HG02973 (cell line): ENCODE results near the gene ARID2.

Experiments
- ATAC-seq: cut with Tn5 transposase; IDR thresholded peaks from one replicate; pipeline ENCODE4 v1.9.1; 2021; ENCODE audit warnings: moderate library complexity; ENCODE audit not compliant: unreplicated experiment

Gene ARID2

DNA sequence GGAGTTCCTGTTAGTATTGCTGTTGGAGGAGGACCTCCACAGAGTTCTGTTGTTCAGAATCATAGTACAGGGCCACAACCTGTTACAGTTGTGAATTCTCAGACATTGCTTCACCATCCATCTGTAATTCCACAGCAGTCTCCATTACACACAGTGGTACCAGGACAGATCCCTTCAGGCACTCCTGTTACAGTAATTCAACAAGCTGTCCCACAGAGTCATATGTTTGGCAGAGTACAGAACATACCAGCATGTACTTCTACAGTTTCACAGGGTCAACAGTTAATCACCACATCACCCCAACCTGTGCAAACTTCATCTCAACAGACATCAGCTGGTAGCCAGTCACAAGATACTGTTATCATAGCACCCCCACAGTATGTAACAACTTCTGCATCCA lies 120.8 kb downstream of the ARID2 start:
- ATAC-seq = no peak

DNA sequence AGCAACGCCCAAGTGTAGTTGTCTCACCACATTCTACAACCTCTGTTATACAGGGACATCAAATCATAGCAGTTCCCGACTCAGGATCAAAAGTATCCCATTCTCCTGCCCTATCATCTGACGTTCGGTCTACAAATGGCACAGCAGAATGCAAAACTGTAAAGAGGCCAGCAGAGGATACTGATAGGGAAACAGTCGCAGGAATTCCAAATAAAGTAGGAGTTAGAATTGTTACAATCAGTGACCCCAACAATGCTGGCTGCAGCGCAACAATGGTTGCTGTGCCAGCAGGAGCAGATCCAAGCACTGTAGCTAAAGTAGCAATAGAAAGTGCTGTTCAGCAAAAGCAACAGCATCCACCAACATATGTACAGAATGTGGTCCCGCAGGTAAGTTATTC lies 123.0 kb downstream of the ARID2 start:
- ATAC-seq = no peak

DNA sequence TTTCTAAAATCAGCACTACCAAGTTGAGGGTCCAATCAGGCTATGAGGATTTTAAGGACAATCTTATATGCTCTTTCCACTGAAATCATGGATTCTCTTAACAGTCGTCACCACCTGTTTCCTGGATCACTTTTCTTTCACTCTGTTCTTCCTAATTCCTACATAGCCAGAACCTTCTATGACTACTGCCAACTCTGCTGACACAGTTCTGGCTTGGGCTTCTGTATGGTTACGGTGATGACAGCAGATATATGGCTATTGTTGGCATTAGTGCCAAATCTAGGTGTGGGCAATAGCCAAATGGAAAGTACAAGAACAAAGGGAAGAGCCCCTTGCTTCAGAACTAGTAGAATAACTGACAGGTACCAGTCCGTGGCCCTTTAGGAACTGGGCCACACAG lies 124.0 kb downstream of the ARID2 start:
- no peak for ATAC-seq

DNA sequence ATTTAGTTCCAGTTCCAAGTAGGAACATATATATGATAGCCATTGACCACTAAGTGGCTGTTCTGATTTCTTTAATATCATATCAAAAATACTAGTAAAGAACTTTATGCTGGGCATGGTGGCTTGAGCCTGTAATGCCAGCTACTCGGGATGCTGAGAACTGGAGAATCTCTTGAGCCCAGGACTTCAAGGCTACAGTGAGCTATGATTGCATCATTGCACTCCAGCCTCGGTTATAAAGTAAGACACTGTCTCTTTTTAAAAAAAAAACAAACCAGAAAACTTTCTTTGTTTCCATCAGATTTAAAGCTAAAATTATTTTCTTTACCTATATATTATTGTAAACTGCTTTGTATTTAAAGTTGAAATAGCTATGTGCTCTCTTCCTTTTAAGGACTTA lies 133.8 kb downstream of the ARID2 start:
- no peak for ATAC-seq

DNA sequence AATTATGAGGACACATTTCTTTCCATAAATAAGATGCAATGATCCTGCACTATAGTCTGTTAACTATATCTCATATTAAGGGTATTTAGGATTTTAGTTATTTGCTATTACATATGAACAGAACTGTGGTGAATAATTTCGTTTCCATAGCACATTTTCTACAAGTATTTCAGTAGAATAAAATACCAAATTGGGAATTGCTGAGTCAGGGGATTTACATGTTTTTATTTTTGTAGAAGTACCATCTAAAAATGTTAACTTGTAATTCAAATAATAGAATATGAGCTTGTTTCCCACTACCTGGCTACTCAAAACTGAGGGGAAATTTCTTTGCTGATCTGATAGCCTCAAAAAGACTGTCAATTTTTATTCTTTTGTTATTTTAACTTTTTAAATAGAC lies 136.8 kb downstream of the ARID2 start:
- ATAC-seq = no peak

DNA sequence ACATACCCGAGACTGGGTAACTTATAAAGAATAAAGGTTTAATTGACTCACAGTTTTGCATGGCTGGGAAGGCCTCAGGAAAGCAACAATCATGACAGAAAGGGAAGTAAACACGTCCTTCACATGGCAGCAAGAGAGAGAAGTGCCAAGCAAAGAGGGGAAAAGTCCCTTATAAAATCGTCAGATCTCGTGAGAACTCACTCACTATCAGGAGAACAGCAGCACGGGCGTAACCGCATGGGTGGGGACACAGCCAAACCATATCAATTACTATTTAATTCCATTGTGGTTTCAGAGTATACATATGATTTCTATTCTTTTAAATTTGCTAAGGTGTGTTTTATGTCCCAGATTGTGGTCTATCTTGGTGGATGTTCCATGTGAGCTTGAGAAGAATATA lies 142.9 kb downstream of the ARID2 start:
- no peak for ATAC-seq

DNA sequence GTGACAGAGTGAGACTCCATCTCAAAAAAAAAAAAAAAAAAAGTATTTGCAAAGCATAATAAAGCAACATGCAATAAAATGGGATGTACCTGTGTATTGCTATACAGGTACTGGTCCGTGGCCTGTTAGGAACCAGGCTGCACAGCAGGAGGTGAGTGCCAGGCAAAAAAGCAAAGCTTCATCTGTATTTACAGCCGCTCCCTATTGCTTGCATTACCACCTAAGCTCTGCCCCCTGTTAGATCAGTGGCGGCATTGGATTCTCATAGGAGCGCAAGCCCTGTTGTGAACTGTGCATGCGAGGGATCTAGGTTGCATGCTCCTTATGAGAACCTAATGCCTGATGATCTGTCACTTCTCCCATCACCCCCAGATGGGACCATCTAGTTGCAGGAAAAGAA lies 147.6 kb downstream of the ARID2 start:
- no peak for ATAC-seq

DNA sequence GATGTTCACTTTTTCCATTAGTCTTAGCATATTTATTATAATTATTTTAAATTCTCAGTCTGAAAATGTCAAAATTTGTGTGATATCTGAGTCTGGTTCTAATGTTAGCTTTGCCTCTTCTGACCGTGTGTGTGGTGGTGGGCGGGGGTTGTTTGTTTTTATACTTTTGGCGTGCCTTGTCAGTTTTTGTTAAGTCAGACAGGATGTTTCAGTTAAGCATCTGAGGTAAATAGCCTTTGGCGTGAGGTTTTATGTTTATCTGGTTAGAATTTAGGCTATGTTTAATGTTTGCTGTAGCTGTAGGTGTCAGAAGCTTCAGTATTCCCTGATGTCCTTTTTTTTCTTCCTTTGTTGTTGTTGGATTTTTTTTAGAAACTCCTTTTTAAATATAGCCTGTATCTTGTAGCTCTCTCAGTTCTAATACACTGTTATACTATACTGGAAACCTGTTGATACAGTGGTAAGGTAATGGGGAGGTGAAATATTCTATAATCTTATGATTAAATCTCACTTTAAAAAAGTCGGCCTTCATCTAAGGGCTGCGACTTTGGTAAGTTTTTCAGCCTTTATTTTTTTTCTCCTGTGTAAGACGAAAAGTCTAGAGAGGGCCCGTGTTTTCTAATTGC lies 149.2 kb downstream of the ARID2 start:
- no peak for ATAC-seq

DNA sequence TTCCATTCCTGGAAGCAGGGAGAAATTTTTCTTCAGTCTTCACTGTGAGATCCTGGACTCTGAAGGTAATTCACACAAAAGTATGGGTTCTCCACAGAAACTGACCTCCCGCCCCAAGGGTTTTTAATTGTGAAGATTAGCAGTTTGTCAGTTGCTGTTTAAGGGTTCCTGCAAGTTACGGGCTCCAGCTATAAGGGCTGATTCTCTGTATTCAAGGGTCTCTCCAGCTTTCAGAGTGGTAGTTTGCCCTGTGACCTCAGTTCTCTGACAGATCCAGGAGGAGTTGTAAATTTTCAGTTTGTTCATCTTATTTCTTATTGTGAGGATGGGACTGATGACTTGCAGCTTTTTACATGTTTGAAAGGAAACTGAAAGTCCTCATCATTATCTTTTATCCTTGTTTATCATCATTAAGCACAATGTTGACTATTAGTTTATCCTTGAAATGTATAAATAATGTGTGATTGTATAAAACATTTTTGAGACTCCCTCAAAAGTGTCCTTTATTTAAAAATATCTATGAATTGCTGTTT lies 149.9 kb downstream of the ARID2 start:
- ATAC-seq = no peak

DNA sequence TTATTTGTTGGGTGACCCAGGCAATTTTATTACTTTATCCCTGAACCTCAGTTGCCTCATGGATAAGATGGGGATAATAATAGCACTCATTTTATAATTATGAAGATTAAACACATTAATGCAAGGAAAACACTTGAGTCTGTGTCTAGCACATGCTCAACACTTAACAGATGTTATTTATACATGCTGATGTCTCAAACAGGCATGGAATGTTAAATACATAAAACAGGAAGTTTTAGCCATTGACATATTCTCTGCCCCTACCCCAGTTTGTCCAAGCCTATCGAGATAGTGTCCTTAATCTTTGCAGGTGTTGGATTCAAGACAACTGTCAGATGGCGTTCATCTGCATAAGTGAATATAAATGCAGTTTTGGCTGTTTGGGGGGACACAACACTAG lies 151.0 kb downstream of the ARID2 start:
- no peak for ATAC-seq

DNA sequence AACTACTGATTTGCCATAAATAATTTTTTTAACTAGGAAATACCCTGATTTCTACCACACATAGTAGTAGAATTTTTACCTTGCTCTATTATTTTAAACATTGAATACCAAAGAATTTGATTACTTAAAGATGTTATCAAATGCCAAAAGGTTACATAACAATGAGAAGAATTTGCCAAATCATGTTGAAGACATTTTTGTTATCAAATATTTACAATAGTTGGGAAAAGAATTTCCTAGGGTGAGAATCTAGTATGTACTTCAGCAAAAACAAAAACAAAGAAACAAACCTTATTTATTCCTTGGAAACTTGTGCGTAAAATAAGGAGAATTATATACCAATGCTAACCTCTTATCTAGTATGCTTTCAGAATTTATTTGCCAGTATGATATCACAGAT lies 153.7 kb downstream of the ARID2 start:
- ATAC-seq = no peak

DNA sequence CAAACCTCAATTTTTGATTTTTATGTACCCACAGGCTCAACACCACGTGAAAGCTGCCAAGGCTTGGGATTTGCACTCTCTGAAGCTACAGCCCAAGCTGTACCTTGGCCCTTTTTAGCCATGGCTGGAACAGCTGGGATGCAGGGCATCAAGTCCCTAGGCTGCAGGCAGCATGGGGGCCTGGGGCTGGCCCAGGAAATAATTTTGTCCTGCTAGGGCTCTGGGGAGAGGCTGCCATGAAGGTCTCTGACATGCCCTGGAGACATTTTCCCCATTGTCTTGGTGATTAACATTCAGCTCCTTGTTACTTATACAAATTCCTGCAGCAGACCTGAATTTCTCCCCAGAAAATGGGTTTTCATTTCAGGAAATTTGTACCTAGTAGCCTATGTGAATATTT lies 157.2 kb downstream of the ARID2 start:
- ATAC-seq = no peak

DNA sequence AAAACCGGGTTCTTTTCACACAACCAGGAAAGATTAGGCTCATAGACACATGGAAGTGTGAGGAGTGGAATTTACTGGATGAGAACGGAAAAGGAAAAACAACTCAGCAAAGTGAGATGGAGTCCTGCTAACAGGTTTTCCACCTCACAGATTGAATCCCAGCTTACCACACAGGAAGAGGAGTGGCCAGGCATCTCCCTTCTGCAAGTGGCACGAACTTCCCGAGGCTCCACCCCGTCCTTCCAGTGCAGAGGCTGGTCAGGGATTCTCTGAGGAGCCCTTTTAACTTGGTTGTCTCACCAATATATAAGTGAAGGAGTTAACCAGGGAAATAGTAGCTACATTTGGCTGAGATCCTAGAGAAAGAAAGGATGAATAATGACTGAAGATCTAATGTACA lies 158.0 kb downstream of the ARID2 start:
- ATAC-seq = no peak

DNA sequence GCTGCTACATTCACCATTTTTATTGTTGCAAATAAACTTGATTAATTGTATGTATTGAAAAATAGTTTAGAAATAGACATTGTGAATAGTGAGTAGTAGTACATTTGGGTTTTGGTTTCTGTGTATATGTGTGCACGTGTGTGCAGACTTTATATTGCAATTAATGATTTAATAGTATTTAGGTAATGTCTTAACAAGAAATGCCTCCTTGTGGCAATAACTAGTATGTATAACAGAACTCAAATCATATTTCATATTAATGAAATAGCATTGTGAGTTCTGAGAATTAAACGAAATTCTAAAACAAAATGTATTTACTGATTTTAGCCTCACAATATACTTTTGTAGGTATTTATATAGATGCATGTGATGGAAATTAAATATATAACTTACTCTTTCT lies 160.8 kb downstream of the ARID2 start:
- no peak for ATAC-seq

DNA sequence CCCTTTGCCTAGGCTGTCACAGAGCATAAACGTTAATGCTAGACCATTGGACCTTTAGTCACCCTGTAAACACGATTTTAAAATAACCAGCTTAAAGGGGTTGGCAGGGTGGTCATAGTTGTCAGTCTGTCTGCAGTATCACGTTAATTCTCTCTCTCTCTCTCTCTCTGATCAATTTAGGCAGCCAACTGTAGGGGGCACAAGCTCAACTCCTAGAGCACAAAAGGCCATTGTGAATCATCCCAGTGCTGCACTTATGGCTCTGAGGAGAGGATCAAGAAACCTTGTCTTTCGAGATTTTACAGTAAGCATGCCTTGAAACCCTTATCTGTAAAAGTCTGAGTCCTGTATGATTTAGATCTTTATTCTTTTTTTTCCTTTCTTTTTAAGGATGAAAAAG lies 163.7 kb downstream of the ARID2 start:
- ATAC-seq = no peak

DNA sequence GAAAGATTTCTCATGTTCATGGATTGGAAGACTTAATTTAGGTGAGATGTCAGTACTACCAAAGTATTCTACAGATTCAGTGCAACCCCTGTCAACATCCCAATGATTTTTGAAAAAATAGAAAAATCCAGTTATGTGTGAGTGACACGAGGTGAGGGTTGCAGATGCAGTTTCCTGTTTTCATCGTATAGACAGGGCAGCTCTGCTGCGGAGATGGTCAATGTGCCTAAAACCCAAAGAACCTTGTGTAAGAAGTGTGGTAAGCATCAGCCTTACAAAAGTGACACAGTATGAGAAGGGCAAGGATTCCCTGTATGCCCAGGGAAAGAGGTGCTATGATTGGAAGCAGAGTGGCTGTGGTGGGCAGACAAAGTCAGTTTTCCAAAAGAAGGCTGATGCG lies 166.5 kb downstream of the ARID2 start:
- no peak for ATAC-seq

DNA sequence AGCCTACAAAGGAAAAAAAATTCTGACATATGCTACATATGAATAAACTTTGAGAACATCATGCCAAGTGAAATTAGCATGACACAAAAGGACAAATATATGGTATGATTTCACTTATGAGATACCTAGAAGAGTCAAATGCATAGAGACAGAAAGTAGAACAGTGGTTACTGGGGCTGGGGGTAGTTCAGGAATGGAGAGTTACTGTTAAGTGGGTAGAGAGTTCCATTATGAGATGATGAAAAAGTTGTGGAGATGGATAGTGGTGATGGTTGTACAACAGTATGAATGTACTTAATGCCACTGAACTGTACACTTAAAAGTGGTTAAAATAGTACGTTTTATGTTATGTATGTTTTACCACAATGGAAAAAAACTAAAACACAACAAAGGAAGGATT lies 168.6 kb downstream of the ARID2 start:
- no peak for ATAC-seq

DNA sequence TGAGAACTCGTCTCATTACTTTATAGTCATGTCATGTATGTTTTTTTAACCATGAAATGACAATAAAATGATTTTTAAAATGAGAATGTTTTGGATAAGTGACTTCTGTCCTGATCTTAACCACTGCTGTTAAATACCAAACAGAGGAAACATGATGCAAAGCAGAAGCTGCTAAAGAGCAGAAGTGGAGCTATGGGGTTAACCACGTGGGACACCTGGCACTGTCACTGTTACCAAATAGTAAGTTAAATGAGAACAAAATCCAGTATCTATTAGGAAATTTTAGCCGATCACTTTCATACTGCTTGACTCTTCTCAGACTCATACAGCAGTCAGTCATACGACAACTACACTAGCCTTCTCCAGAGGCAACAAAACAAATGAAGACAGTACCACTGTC lies 178.4 kb downstream of the ARID2 start:
- ATAC-seq = peak; percentile 82

DNA sequence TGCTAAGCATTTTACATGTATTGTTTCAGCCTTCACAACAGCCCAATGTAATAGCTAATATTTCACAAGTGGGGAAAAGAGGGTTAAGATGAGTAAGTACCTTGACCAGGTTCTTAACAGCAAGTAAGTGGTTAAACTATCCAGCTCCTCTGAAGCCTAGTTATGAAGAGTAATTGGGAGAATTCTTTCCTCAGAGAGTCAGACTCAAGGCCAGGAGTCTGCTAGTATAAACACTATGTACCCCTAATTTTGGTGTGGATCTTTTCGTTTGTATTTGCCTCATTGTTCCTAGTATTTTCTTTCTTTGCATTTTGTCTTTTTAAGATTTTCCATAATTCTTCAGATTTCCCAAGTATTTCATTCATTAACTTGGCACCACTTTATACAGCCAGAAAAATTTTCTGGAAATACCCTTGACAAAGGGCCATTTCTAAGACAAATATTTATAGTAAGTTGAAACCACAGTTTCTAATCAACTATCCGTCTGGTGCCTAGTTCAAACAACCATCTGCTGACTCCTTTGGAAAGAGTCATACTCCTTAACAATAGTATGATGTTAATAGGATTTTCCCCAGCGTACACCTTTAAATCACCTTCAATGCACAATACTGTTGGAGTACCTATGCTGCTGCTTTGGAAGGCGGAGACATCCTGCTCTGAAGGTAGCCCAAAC lies 179.7 kb downstream of the ARID2 start:
- no peak for ATAC-seq

DNA sequence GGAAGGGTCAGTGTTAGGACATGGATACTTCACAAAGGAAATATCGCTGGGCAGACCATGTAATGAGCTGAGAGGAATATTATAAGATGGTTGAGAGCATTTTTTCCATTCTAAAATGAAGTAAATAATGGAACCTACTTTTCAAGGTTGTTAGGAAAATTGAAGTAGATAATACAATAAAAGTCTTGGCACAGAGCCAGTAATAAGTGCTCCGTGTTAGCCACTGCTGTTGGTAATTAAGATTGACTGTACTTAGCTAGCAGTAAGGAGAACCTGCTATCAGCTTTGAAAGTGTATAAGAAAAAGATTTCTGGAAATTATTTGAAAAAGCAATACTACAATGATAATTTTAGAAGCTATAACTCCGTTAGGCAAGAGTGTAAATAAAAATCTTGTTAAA lies 183.3 kb downstream of the ARID2 start:
- no peak for ATAC-seq

DNA sequence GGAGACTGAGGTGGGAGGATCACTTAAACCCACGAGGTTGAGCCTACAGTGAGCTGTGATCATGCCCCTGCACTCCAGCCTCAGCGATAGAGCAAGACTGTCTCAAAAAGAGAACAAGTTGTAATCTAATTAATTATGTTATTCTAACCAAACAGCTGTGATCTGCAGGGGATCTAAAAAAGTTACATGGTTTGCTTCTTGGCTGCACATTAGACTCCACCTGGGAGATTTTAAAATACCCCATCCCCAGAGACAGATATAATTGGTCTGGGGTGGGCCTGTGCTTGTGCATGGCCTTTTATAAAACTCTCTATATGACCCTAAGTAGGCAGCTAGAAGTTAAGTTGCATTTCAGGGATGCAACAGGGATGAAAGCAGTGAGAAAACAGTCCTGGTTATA lies 184.1 kb downstream of the ARID2 start:
- no peak for ATAC-seq

DNA sequence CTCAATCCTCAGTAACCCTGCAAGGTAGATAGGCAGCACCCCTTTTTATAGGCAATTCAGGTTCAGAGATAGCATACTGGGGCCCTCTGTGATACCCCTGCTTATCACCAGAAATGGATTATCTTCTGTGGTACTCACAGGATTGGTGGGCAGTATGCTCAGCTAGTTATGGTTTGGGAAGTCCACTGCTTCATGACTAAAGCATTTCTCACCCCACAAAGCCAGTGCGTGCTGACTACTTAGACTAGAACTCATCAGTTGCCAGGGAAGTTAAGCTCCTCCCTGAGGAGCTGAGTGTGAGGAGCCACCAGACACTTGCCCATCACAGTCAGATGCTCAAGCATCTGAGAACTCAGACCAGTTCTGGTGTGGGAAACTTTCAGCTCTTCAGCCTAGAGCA lies 184.6 kb downstream of the ARID2 start:
- peak; percentile 60 for ATAC-seq

DNA sequence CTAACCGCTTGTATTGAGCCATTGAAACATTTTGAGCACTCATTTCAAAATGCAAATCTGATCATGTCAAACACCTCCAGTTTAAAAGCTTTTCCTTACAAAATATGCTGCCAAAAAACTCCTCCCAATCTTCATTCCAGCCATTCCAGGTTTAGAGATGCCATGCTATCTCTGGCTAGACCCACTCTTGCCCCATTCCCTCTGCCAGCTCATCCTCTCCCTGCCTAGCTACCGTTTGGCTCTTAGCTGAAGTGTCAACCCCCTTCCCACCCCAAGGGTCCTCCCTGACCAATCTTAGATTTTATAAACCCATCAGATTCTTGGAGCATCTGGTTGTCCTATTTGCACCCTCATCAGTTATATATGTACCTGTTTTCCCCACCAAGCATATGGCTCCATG lies 185.9 kb downstream of the ARID2 start:
- ATAC-seq = no peak
